Stimulated activated CD8-positive, alpha-beta memory T cell treated with anti-CD3 and anti-CD28 coated beads, Interleukin-7, amount 100 ng/mL, for 48 hours (primary cell): ENCODE measurements around the gene REN.
A peak's percentile ranks its signal among the peaks of the same experiment; 100 is the strongest.

Source experiments
- DNase-seq, 2 donors: peaks; one replicate each; pipeline ENCODE4 v3.0.0-alpha.2; 2020; ENCODE audit warnings: low read depth in 1 of 2; ENCODE audit errors: extremely low read depth in 1 of 2

Gene REN

DNA sequence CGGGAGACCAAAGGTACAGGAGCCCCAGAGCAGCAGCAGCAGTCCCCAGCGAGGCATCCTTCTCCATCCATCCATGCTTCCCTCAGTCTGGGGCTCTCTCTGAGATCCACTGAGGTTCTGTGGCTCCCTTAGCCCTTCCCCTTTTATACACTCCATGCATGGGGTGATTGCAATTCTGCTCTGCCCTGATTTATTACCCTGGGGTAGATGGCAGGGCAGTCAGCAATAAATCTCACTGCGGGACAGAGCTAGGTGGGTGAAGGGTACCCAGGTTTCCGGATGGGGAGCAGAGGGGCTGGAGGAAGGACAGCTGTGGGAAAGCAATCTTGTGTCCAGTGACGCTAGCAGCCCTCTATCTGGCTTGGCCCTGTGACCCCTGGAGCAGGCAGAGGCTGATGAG lies at the start of gene REN:
Gene REN (minus strand): TSS at position 119 of the 400 bp plus-strand sequence. CDS start 44 bp downstream, at position 75.
- no peak for DNase-seq

GRCh38 chr1:204213668-204214662 lies 47.8 kb upstream of the REN start, which contains the start of gene GOLT1A:
GOLT1A (minus strand) TSS chr1:204213988; CDS start chr1:204213906, 82 bp downstream.
- DNase-seq = peak in 1 of 2 donors; percentile 12

DNA sequence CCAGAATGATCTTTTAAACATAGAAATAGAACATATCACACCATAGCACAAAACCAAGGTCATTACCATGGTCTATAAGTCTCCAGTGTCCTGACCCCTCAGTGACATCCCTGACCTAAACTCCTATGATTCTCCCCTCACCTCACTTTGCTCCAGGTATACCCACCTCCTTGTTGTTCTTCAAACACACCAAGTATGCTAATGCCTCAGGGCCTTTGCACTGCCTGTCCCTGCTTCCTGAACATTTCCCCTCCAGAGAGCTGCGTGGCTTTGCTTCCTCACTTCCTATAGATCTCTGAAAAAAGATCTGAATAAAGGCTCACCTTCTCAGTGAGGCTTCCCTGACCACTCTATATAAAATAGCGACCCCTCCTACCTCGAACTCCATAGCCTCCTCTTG lies 46.6 kb upstream of the REN start:
- no peak for DNase-seq

DNA sequence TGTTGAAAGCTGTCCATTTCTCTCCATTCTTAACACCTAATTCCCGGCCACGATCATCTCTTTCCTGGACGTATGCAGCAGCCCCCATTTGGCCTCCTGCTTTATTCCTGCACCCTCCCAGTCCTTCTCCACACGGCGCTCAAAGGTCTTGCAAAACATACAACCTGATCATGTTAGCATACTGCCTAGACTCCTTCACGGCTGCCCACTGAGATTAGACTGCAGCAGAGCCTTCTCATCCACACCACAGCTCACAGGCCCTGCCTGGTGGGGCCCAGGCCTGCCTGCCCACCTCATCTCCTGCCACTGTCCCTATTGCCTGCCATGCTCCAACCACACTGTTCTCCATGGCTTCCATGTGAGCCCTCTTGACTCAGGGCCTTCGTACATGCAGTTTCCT lies 44.9 kb upstream of the REN start:
- DNase-seq = no peak

DNA sequence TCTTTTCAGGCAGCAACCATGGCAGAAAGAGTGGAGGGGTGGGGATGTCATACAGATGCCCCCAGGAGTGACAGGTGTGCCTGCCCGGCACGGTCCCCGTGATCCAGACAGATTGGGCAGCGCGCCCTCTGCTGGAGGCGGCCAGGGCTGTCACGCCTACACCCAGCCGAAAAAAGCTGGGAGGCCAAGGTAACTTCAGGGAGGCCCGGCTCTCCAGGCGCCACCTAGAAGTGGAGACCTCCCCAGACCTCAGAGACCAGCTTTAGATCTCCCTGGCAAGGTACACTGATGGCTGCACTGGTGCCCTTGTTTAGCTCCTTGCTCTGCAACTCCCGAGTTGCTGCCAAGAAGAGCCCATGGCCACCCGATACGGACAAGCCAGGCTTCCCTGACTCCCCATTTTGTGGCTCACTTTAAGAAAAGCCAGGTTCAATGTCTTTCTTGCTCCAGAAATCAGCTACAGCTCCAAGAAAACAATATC lies 41.0 kb upstream of the REN start:
- DNase-seq = peak; percentile 35 to 55

- no peak for DNase-seq
Observed at GRCh38 chr1:204206121-204206520, 40.0 kb upstream of the REN start.

DNA sequence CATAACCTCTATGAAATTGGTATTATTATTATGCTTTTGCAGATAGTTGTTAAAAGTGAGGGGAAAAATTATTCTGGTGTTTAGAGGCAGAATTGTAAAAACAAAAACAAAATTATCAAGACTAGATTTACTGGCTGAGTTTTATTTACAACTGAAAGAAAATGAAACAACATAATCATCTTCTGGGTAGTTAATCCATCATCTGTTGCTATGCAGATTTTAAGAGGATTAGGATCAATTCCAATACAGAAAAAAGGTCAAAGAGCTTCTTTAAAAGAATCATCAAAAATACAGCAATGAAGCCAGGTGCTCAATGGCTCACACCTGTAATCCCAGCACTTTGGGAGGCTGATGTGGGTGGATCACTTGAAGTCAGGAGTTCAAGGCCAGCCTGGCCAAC lies 39.3 kb upstream of the REN start:
- no peak for DNase-seq

GRCh38 chr1:204204944-204205343 lies 38.8 kb upstream of the REN start:
- no peak for DNase-seq

GRCh38 chr1:204203206-204203767 lies 37.1 kb upstream of the REN start:
- DNase-seq = no peak

GRCh38 chr1:204202481-204202880 lies 36.3 kb upstream of the REN start:
- no peak for DNase-seq

- DNase-seq = no peak
Observed at GRCh38 chr1:204201348-204202040, 35.4 kb upstream of the REN start.

- no peak for DNase-seq
Observed at GRCh38 chr1:204199579-204199978, 33.4 kb upstream of the REN start.

DNA sequence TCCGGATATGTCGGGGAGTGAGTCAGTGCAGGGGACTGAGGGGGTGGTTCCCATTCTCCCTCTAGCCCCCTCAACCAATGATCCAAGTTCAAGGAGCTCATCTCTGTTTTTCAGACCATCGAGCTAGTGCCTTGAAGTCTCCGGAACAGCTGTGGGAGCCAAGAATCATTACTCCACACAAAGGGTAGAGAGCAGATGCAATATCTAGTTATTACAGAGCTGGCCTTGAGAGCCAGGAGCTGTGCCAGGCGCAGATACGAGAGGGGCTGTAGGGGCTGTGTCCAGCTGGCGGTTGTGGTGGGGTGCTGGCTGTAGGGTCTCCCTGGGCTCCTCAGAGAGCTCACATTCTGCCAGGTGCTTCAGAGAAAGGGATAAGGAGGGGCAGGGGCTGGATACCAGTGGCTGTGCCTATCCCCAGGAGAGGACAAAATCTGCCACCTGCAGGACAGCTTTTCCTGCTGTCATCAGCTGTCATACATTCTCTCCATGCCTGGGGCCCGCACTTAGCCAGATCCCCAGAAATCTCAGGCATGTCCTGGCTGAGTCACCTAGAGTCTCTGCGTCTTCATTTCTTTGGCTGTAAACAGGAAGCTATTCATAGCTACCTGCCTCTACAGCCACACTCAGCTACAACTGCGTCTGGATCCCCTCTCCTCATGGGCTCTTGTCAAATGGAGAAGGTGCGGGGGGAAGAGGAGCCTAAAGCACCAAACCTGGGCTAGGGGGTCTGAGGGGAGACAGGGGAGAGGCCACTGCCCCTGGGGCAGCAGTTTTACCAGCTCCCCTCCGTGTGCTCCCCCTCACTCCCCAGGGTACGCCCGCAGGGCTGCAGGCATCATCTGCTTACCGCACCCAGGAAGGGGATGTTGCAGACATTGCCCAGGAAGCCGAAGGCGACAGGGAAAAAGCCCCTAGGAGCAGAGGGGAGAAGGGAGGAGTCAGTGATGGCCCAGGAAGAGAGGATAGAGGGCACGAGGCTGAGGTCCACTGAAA lies 32.5 kb upstream of the REN start:
- DNase-seq = no peak

- DNase-seq = no peak
Observed at GRCh38 chr1:204197068-204197467, 30.9 kb upstream of the REN start.

GRCh38 chr1:204196068-204196795 lies 30.1 kb upstream of the REN start, which contains the start of gene KISS1:
KISS1 (minus strand) TSS chr1:204196491; CDS start chr1:204192876, 3,615 bp downstream.
- no peak for DNase-seq

- no peak for DNase-seq
Observed at GRCh38 chr1:204194771-204195170, 28.6 kb upstream of the REN start.

- DNase-seq = no peak
Observed at GRCh38 chr1:204194080-204194479, 27.9 kb upstream of the REN start.

DNA sequence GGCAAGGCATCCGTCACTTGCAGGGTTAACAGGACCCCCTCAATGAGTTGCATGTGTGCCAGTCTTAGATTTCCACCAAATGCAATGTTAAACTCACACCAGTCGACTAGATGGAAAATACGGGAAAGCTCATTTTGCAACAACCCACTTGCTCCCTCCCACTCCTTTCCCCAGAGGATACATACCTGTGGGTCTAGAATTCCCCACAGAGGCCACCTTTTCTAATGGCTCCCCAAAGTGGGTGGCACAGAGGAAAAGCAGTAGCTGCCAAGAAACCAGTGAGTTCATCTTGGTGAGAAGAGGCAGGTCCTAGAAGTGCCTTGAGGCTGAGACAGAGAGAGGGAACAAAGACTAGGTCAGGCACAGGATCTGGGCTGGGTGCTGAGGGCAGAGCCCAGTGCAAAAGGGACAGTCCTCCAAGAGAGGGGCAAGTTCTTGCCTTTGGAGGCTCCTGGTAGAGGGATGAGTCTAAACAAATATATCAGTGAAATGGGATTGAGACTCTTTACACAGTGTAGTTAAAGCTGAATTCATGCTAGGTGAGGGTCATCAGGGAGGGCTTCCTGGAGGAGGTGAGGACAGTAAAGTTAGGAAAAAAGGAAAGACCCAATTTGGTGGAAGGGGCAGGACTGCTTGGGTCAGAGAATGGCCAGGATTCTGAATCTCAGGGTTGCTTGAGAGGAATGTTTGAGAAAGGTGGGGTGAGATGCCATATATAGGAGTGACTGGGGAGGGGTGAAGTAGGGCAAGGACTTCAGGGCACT lies 26.6 kb upstream of the REN start:
- no peak for DNase-seq

DNA sequence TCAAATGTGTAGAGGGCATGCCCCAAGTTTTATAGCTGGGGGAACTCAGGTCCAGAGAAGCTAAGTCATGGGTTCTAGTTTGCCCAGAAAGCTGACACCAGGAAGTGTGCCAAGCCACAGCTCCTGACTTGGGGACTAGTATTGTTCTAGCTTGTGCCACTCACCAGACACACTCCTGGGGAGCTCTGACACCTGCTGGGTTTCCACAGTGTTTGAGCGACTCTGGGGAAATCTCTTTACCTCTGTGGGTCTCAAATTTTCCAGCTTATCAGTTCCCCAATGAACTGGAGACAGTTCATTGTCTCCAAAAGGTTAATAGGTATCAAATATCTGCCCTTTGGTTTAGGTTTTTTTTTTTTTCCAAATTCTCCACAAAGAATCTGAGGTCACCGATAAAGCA lies 25.9 kb upstream of the REN start:
- no peak for DNase-seq
